Transverse colon (tissue), 4 donors: ENCODE results near the gene GIMAP8. TPM values are rescaled to one million over a fixed set of nuclear protein-coding genes. Genes with fewer than 3 reads are reported as not detected.
"Not testable (repeated sequence)": the region's sequence is repeated elsewhere in the genome, so short reads cannot be mapped to it uniquely, and the experiment has no call there.

Experiments used
- DNase-seq: peaks from one replicate; pipeline ENCODE4 v3.0.0-alpha.2; 2019
- H3K27ac ChIP-seq, 4 donors: fragments of 200-600 bp; sonication (generic); 2 replicates each; pipeline ENCODE4 v1.5.1; 2016 to 2018; ENCODE audit warnings: inconsistent platforms in 4 of 4
- H3K27me3 ChIP-seq: fragments of 200-600 bp; sonication (generic); 2 replicates; pipeline ENCODE4 v1.5.1; 2017; ENCODE audit warnings: inconsistent platforms
- H3K36me3 ChIP-seq, 4 donors: fragments of 200-600 bp; sonication (generic); 2 replicates each; pipeline ENCODE4 v1.5.1; 2017 to 2019; ENCODE audit warnings: inconsistent platforms in 4 of 4
- H3K4me1 ChIP-seq, 4 donors: fragments of 200-600 bp; sonication (generic); 2 replicates each; pipeline ENCODE4 v1.5.1; 2017 to 2020; ENCODE audit warnings: inconsistent platforms in 4 of 4
- H3K4me3 ChIP-seq, 4 donors: fragments of 200-600 bp; sonication (generic); 1 replicate in 1 of 4; 2 replicates in 3 of 4; pipeline versions ENCODE4 v1.5.1 to v1.6.1; 2017 to 2019; ENCODE audit warnings: inconsistent platforms in 4 of 4
- H3K9me3 ChIP-seq, 2 donors: fragments of 200-600 bp; sonication (generic); 2 replicates each; pipeline ENCODE4 v1.5.1; 2017 to 2019; ENCODE audit warnings: inconsistent platforms in 2 of 2
- CTCF ChIP-seq, 5 experiments: fragments of 200-600 bp in 3 of 5; fragments of 450-650 bp in 2 of 5; sonication (generic) in 3 of 5; IDR thresholded peaks; 1 replicate in 2 of 5; 2 replicates in 3 of 5; pipeline ENCODE4 v1.5.1; 2016 to 2017; ENCODE audit warnings: antibody characterized with exemption in 5 of 5, inconsistent platforms in 3 of 5, mild to moderate bottlenecking in 2 of 5, moderate library complexity in 1 of 5
- EP300 ChIP-seq: sonication (generic); formaldehyde crosslinking; IDR thresholded peaks from one replicate; pipeline ENCODE4 v1.6.1; 2017; ENCODE audit warnings: antibody characterized with exemption, low read depth
- POLR2A ChIP-seq: fragments of 450-650 bp; IDR thresholded peaks from one replicate; pipeline ENCODE4 v1.6.1; 2016; ENCODE audit warnings: antibody characterized with exemption, mild to moderate bottlenecking, moderate library complexity
- POLR2AphosphoS5 ChIP-seq, 3 donors: sonication (generic); formaldehyde crosslinking; IDR thresholded peaks; one replicate each; pipeline ENCODE4 v1.6.1; 2016; ENCODE audit warnings: antibody characterized with exemption in 3 of 3
- WGBS, 2 donors: methylation state at CpG; one replicate each; pipeline ENCODE4 v1.1.5; 2018; ENCODE audit warnings: low coverage in 1 of 2; 5-methylcytosine and 5-hydroxymethylcytosine counted together
- in situ Hi-C, 4 donors: fragments of 200-750 bp; cut with MboI; loops; one replicate each; pipeline versions ENCODE4 v1.15.0 to v1.15.1; 2017; ENCODE audit warnings: low sequenced_read_pairs in 3 of 4, low pct_ligation_motif_present in 1 of 4, low pct_unique_long_range_greater_than_20kb in 1 of 4
- intact Hi-C: fragments of 100-400 bp; cut with DNase I; formaldehyde crosslinking; loops from one replicate; pipeline ENCODE4 v1.15.1; 2023; ENCODE audit warnings: low total_unique reads
- total RNA-seq, 4 donors: library from RNA; depleted of rRNA; stranded (reverse); fragments of >200 nt; gene quantifications; one replicate each; pipeline ENCODE4 v1.1.0, GENCODE V29; 2016

Gene GIMAP8
- total RNA-seq, 4 donors from 2014 or later, result 1.5 to 4.3 (median 2.9) TPM

GRCh38 chr7:150519310-150519709 is 68.9 kb downstream of the GIMAP8 start:
- TF ChIP-seq CTCF (IDR thresholded peaks at IDR 0.05) (no peak), EP300 (no peak), POLR2A (no peak), POLR2AphosphoS5 (IDR thresholded peaks at IDR 0.05) (no peak)
- Histone ChIP-seq H3K4me1 (peaks cover 0 to 5% (median 0%) of the 10 kb centered on the region in 4 donors), H3K4me3 (peak overlapping the region in 2 of 4 donors; percentile 26 to 28), H3K27me3 (no peaks in the 10 kb centered on the region), H3K27ac (peak overlapping the region in 3 of 4 donors; percentile 2 to 64 (median 7)), H3K36me3 (no peaks in the 10 kb centered on the region), H3K9me3 (no peaks in the 10 kb centered on the region)
- WGBS, 2 donors, result 80% methylated on average over 2 of the region's 2 CpGs
- DNase-seq, result no peak
- intact Hi-C loops, result no loop called here
- in situ Hi-C loops, result no loop called here

- Histone ChIP-seq H3K9me3 (no peaks in the 10 kb centered on the region), H3K4me3 (peak overlapping the region in 2 of 4 donors; percentile 2 to 28), H3K27me3 (no peaks in the 10 kb centered on the region), H3K4me1 (peaks cover 0 to 2% (median 0%) of the 10 kb centered on the region in 4 donors), H3K36me3 (no peaks in the 10 kb centered on the region), H3K27ac (peak overlapping the region in 3 of 4 donors; percentile 2 to 64 (median 7))
- in situ Hi-C loops, result no loop called here
- DNase-seq, result no peak
- intact Hi-C loops, result no loop called here
- TF ChIP-seq POLR2A, result no peak
- no peak for TF ChIP-seq CTCF (IDR thresholded peaks at IDR 0.05)
- TF ChIP-seq EP300, result no peak
- TF ChIP-seq POLR2AphosphoS5 (IDR thresholded peaks at IDR 0.05), result no peak
- WGBS, 2 donors, result 71 to 90% methylated on average over 5 to 8 of the region's 8 CpGs
Observed at GRCh38 chr7:150520145-150520544, 69.7 kb downstream of the GIMAP8 start.

- H3K36me3 ChIP-seq, H3K27ac ChIP-seq, in situ Hi-C loops, H3K9me3 ChIP-seq, intact Hi-C loops, DNase-seq, H3K27me3 ChIP-seq, H3K4me3 ChIP-seq, H3K4me1 ChIP-seq: not testable (repeated sequence)
- WGBS, 2 donors, result 70 to 82% methylated on average over 3 to 6 of the region's 6 CpGs
Observed at GRCh38 chr7:150522931-150523330, 72.5 kb downstream of the GIMAP8 start.

- TF ChIP-seq POLR2AphosphoS5 (IDR thresholded peaks at IDR 0.05) (no peak), EP300 (no peak), POLR2A (no peak), CTCF (IDR thresholded peaks at IDR 0.05) (no peak)
- no peak for DNase-seq
- Histone ChIP-seq H3K4me3 (no peak overlapping the region), H3K4me1 (no peaks in the 10 kb centered on the region), H3K36me3 (no peaks in the 10 kb centered on the region), H3K9me3 (peaks cover 0 to 1% of the 10 kb centered on the region in 2 donors), H3K27ac (no peak overlapping the region), H3K27me3 (no peaks in the 10 kb centered on the region)
- intact Hi-C loops, result no loop called here
- 71% methylated on average over 2 of the region's 2 CpGs; no CpG with 5 or more reads in 1 of the 2 donors for WGBS, 2 donors
- in situ Hi-C loops, result no loop called here
Observed at GRCh38 chr7:150524018-150524417, 73.6 kb downstream of the GIMAP8 start.

Other genes with a start within 250 kb of the GIMAP8 start
- 10 to 100 TPM in 3 of 4 donors, 1 to 10 TPM in 1; 1.4 to 55.4 (median 17.2) TPM for gene LRRC61, start 127.3 kb upstream of the GIMAP8 start, total RNA-seq
- gene ACTR3C, start 127.1 kb upstream of the GIMAP8 start, total RNA-seq, result 10 to 100 TPM; 19.9 to 71.1 (median 42.7) TPM
- gene RARRES2, start 109.0 kb upstream of the GIMAP8 start, total RNA-seq, result 100 to 1,000 TPM in 2 of 4 donors, 10 to 100 TPM in 2; 84.2 to 124 (median 102) TPM
- 100 to 1,000 TPM; 182 to 414 (median 247) TPM for gene REPIN1, start 81.8 kb upstream of the GIMAP8 start, total RNA-seq
- 10 to 100 TPM in 3 of 4 donors, 1 to 10 TPM in 1; 8.9 to 75.2 (median 15.2) TPM for gene ZNF775, start 71.3 kb upstream of the GIMAP8 start, total RNA-seq
- gene GIMAP7, start 64.2 kb downstream of the GIMAP8 start, total RNA-seq, result 10 to 100 TPM in 1 of 4 donors, 1 to 10 TPM in 2, under 1 TPM in 1; 1.00 to 11.9 (median 6.1) TPM
- 10 to 100 TPM in 3 of 4 donors, 1 to 10 TPM in 1; 7.1 to 37.6 (median 15.7) TPM for gene GIMAP4, start 116.8 kb downstream of the GIMAP8 start, total RNA-seq
- gene GIMAP6, start 181.8 kb downstream of the GIMAP8 start, total RNA-seq, result 10 to 100 TPM in 1 of 4 donors, 1 to 10 TPM in 3; 2.2 to 11.7 (median 6.9) TPM
- 10 to 100 TPM in 1 of 4 donors, 1 to 10 TPM in 1, not detected in 2; 4.5 to 16.2 TPM for gene GIMAP2, start 235.1 kb downstream of the GIMAP8 start, total RNA-seq